Measurements from ENCODE around the gene NBPF12.
"Not testable (repeated sequence)": the region's sequence is repeated elsewhere in the genome, so short reads cannot be mapped to it uniquely, and the experiment has no call there.

DNA sequence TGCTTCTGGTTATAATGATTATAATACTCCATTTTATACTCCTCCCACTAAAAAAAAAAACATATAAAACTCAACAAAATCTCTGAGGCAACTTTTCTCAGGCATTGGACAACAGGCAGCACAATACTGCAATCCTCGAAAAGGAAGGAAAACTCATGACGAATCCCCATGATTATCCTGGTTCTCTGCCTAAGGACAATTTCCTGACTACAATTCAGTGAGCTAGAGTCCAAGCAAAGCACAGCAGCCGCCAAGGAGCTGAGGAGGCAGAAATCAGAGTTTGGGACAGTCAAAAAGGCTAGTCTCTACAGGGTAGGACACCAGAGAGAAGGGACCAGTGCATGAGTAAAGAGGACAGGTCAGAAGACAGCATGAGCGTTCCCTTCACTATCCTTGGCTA lies 46.8 kb upstream of the NBPF12 start:
- TF ChIP-seq, protein P1, sequence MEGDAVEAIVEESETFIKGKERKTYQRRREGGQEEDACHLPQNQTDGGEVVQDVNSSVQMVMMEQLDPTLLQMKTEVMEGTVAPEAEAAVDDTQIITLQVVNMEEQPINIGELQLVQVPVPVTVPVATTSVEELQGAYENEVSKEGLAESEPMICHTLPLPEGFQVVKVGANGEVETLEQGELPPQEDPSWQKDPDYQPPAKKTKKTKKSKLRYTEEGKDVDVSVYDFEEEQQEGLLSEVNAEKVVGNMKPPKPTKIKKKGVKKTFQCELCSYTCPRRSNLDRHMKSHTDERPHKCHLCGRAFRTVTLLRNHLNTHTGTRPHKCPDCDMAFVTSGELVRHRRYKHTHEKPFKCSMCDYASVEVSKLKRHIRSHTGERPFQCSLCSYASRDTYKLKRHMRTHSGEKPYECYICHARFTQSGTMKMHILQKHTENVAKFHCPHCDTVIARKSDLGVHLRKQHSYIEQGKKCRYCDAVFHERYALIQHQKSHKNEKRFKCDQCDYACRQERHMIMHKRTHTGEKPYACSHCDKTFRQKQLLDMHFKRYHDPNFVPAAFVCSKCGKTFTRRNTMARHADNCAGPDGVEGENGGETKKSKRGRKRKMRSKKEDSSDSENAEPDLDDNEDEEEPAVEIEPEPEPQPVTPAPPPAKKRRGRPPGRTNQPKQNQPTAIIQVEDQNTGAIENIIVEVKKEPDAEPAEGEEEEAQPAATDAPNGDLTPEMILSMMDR (IDR thresholded peaks at IDR 0.05) = not testable (repeated sequence)
- not testable (repeated sequence) for TF ChIP-seq ZFX (IDR thresholded peaks at IDR 0.05; ENCODE audit: borderline replicate concordance)

All from 22Rv1 (cell line).